PC-9 (cell line): ENCODE results near the gene ZNF609. TPM values are rescaled to one million over a fixed set of nuclear protein-coding genes. Genes with fewer than 3 reads are reported as not detected.

Source experiments
- BruUV-seq: library from RNA; stranded (reverse); fragments of 400-500 nt; replicated peaks from 2 replicates; lab custom pipeline; 2021; lab: Mats Ljungman, UMichigan
- CTCF ChIA-PET: fragments of 300-600 bp; sonication (Branson Sonifier 250); formaldehyde crosslinking; loops from one replicate; lab custom pipeline; 2022; ENCODE audit warnings: antibody characterized with exemption; lab: Charles Lee
- POLR2A ChIA-PET: fragments of 300-600 bp; sonication (Branson Sonifier 250); formaldehyde crosslinking; loops from one replicate; lab custom pipeline; 2022; ENCODE audit warnings: antibody characterized with exemption; ENCODE audit not compliant: unreplicated experiment; lab: Charles Lee
- DNase-seq, 2 experiments: peaks; one replicate each; pipeline versions ENCODE4 v3.0.0 to v3.0.0-alpha.2; 2015 to 2022; ENCODE audit warnings: mixed read lengths in 1 of 2
- H2AFZ ChIP-seq: fragments of 200-600 bp; sonication (generic); 2 replicates; pipeline ENCODE4 v1.8.1; 2017; ENCODE audit warnings: antibody characterized with exemption
- H3F3A ChIP-seq: fragments of 200-600 bp; sonication (generic); 2 replicates; pipeline ENCODE4 v1.8.1; 2017; ENCODE audit warnings: antibody characterized with exemption, mild to moderate bottlenecking, low read depth; ENCODE audit not compliant: insufficient read depth
- H3K27ac ChIP-seq: fragments of 200-600 bp; sonication (generic); 2 replicates; pipeline ENCODE4 v1.6.1; 2016; ENCODE audit warnings: mixed run types
- H3K27me3 ChIP-seq: fragments of 200-600 bp; sonication (generic); 2 replicates; pipeline ENCODE4 v1.6.1; 2016; ENCODE audit warnings: low read depth, mixed run types; ENCODE audit not compliant: insufficient read depth
- H3K36me3 ChIP-seq: fragments of 200-600 bp; sonication (generic); 2 replicates; pipeline ENCODE4 v1.6.1; 2016; ENCODE audit warnings: low read depth, mixed run types
- H3K4me1 ChIP-seq: fragments of 200-600 bp; sonication (generic); replicated peaks from 2 replicates; pipeline ENCODE4 v1.6.1; 2016; ENCODE audit warnings: mixed run types; ENCODE audit not compliant: insufficient read depth
- H3K4me2 ChIP-seq: fragments of 200-600 bp; sonication (generic); 2 replicates; pipeline ENCODE4 v1.6.1; 2017; ENCODE audit warnings: mixed run types
- H3K4me3 ChIP-seq: fragments of 200-600 bp; sonication (generic); 2 replicates; pipeline ENCODE4 v1.6.1; 2016; ENCODE audit warnings: mixed run types
- H3K79me2 ChIP-seq: fragments of 200-600 bp; sonication (generic); 2 replicates; pipeline ENCODE4 v1.6.1; 2017; ENCODE audit warnings: low read depth, mixed run types
- H3K9me2 ChIP-seq: fragments of 200-600 bp; sonication (generic); 2 replicates; pipeline ENCODE4 v1.8.1; 2017; ENCODE audit warnings: mild to moderate bottlenecking; ENCODE audit not compliant: insufficient read depth
- H3K9me3 ChIP-seq: fragments of 200-600 bp; sonication (generic); 2 replicates; pipeline ENCODE4 v1.8.1; 2016; ENCODE audit warnings: low read depth; ENCODE audit not compliant: insufficient read depth
- H4K20me1 ChIP-seq: fragments of 200-600 bp; sonication (generic); 2 replicates; pipeline ENCODE4 v1.8.1; 2017; ENCODE audit not compliant: insufficient read depth
- EZH2 ChIP-seq: fragments of 200-600 bp; sonication (generic); IDR thresholded peaks from 2 replicates; pipeline ENCODE4 v1.8.0; 2017; ENCODE audit warnings: antibody characterized with exemption, low read depth
- intact Hi-C: fragments of 100-400 bp; cut with micrococcal nuclease; formaldehyde crosslinking; loops from one replicate; pipeline ENCODE4 v1.10.0; 2022; ENCODE audit not compliant: unreplicated experiment
- total RNA-seq: library from RNA; stranded (reverse); gene quantifications from 2 replicates; pipeline ENCODE4 v1.2.3, GENCODE V29; 2021
- TF ChIP-seq, protein P1 (sequence below): fragments of 200-600 bp; sonication (generic); conservative IDR thresholded peaks from 2 replicates; pipeline ENCODE4 v1.6.1; 2017; ENCODE audit warnings: mixed run types, antibody characterized with exemption, mild to moderate bottlenecking, moderate library complexity

ZNF609 gene
- total RNA-seq, 1 experiment from 2014 or later, result 38.6 TPM

DNA sequence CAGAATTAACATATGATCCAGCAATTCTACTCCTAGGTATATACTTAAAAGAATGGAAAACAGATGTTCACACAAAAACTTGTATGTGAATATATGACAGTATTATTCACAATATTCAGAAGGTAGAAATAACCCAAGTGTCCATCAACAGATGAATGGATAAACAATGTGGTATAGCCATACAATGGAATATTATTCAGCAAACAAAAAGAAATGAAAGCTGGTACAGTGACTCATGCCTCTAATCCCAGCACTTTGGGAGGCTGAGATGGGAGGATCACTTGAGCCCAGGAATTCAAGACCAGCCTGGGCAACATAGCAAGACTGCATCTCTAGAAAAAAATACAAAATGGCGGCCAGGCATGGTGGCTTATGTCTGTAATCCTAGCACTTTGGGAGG lies 185.6 kb downstream of the ZNF609 start:
- POLR2A ChIA-PET, result no interaction called here
- TF ChIP-seq, protein P1, sequence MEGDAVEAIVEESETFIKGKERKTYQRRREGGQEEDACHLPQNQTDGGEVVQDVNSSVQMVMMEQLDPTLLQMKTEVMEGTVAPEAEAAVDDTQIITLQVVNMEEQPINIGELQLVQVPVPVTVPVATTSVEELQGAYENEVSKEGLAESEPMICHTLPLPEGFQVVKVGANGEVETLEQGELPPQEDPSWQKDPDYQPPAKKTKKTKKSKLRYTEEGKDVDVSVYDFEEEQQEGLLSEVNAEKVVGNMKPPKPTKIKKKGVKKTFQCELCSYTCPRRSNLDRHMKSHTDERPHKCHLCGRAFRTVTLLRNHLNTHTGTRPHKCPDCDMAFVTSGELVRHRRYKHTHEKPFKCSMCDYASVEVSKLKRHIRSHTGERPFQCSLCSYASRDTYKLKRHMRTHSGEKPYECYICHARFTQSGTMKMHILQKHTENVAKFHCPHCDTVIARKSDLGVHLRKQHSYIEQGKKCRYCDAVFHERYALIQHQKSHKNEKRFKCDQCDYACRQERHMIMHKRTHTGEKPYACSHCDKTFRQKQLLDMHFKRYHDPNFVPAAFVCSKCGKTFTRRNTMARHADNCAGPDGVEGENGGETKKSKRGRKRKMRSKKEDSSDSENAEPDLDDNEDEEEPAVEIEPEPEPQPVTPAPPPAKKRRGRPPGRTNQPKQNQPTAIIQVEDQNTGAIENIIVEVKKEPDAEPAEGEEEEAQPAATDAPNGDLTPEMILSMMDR, result no peak
- TF ChIP-seq EZH2, result no peak
- intact Hi-C loops, result no loop called here

DNA sequence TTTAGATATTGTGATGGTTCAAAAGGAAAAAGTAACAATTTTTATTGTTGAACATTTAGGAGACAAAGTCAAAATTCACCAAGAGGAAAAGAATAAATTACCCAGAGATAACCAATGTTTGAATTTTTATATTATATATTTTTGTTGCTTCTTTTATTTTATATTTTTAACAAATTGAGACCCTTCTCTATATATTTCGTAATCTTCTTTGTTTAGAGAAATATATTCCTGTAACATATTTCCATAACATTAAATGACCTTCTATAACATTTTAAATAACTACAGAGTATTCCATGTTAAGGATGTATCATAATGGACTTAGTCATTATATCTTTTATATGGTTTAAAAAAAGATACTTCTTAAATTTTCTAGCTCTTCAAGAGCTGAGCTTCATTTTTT lies 187.0 kb downstream of the ZNF609 start:
- no peaks in the 10 kb centered on the region for H3K9me2 ChIP-seq
- intact Hi-C loops, result no loop called here
- DNase-seq, result no peak
- no peaks in the 10 kb centered on the region for H3K27me3 ChIP-seq
- H4K20me1 ChIP-seq, result peaks cover 9% of the 10 kb centered on the region
- no TSS peak for BruUV-seq
- CTCF ChIA-PET, result no interaction called here
- no peak overlapping the region for H3K27ac ChIP-seq
- peaks cover 10% of the 10 kb centered on the region; the same call in 1 of the 2 replicates for H3F3A ChIP-seq
- 0 out of 2 replicates have a peak, but pooled peaks cover 3% of the 10 kb centered on the region for H3K79me2 ChIP-seq
- no peaks in the 10 kb centered on the region for H3K9me3 ChIP-seq
- POLR2A ChIA-PET, result no interaction called here
- H3K4me2 ChIP-seq, result no peak overlapping the region
- peaks cover 10% of the 10 kb centered on the region for H3K4me1 ChIP-seq
- no peaks in the 10 kb centered on the region for H3K36me3 ChIP-seq
- no peak overlapping the region for H2AFZ ChIP-seq
- no peak for TF ChIP-seq EZH2
- TF ChIP-seq, protein P1, result no peak
- no peak overlapping the region for H3K4me3 ChIP-seq

More for the DNA sequence above, 185.6 kb downstream of the ZNF609 start:
- BruUV-seq, result no TSS peak
- Histone ChIP-seq H3F3A (peaks cover under 1% of the 10 kb centered on the region; the same call in 1 of the 2 replicates), H3K27ac (no peak overlapping the region), H3K79me2 (0 out of 2 replicates have a peak, but pooled peaks cover 3% of the 10 kb centered on the region), H2AFZ (no peak overlapping the region), H3K27me3 (no peaks in the 10 kb centered on the region), H3K4me1 (no peaks in the 10 kb centered on the region), H3K9me3 (no peaks in the 10 kb centered on the region), H3K4me3 (no peak overlapping the region), H3K4me2 (no peak overlapping the region), H3K9me2 (no peaks in the 10 kb centered on the region), H3K36me3 (no peaks in the 10 kb centered on the region), H4K20me1 (no peaks in the 10 kb centered on the region)
- CTCF ChIA-PET, result no interaction called here
- no peak for DNase-seq

DNA sequence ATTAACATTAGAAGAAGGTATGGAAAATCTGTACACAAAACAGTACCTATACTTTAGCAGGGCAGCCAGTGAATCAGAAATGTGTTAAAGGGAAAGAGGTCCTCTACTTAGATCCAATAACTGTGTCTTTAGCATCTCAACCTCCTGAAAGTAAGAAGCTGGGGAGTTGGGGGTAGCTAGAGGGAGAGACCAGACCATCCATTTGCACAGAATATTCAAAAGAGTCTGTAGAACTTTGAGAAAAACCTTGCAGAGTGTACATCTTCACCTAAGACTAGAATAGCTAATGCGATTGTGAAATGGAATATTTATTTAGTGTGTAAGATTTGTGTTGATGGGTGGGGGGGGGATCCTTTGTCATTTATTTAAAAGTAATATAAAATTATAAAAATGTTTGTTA lies 190.2 kb downstream of the ZNF609 start:
- CTCF ChIA-PET, result no interaction called here
- Histone ChIP-seq H3K27ac (no peak overlapping the region), H3F3A (peaks cover 10% of the 10 kb centered on the region; the same call in 1 of the 2 replicates), H4K20me1 (peaks cover 14% of the 10 kb centered on the region), H3K9me2 (no peaks in the 10 kb centered on the region), H3K79me2 (0 out of 2 replicates have a peak, but pooled peaks cover 3% of the 10 kb centered on the region), H3K9me3 (no peaks in the 10 kb centered on the region), H3K4me1 (peaks cover 10% of the 10 kb centered on the region), H3K27me3 (no peaks in the 10 kb centered on the region), H3K4me2 (no peak overlapping the region), H2AFZ (no peak overlapping the region), H3K4me3 (no peak overlapping the region), H3K36me3 (no peaks in the 10 kb centered on the region)
- POLR2A ChIA-PET, result no interaction called here
- intact Hi-C loops, result loop anchor here (10.0 kb wide), 1 partner anchor 226 kb away; no protein-coding TSS in a partner anchor
- BruUV-seq, result no TSS peak
- TF ChIP-seq, protein P1, result no peak
- TF ChIP-seq EZH2, result no peak
- no peak for DNase-seq
